GM12865 (cell line): Measurements from ENCODE around the gene ARHGAP44.

Source experiments
- DNase-seq: peaks from one replicate; pipeline ENCODE4 v3.0.0; 2010; ENCODE audit warnings: low read depth
- H3K4me3 ChIP-seq: 2 replicates; pipeline ENCODE4 v1.5.1; 2011; ENCODE audit warnings: mild to moderate bottlenecking, low read depth, low read length, control low read depth
- CTCF ChIP-seq: IDR thresholded peaks from 2 replicates; pipeline ENCODE4 v1.5.1; 2011; ENCODE audit warnings: low read length, control low read depth, low read depth, inconsistent platforms; ENCODE audit not compliant: insufficient read depth; ENCODE audit errors: missing control alignments

Gene ARHGAP44

GRCh38 chr17:12790249-12791106 is 1.2 kb downstream of the ARHGAP44 start:
- peak overlapping the region; percentile 56 for H3K4me3 ChIP-seq
- no peak for TF ChIP-seq CTCF
- no peak for DNase-seq

GRCh38 chr17:12794919-12795532 is 5.7 kb downstream of the ARHGAP44 start:
- DNase-seq: no peak
- no peak for TF ChIP-seq CTCF

GRCh38 chr17:12800855-12801365 is 11.6 kb downstream of the ARHGAP44 start:
- TF ChIP-seq CTCF: no peak
- no peak for DNase-seq
- no peak overlapping the region for H3K4me3 ChIP-seq

More at GRCh38 chr17:12794919-12795532, 5.7 kb downstream of the ARHGAP44 start:
- H3K4me3 ChIP-seq: no peak overlapping the region

- DNase-seq: no peak
- H3K4me3 ChIP-seq: no peak overlapping the region
- no peak for TF ChIP-seq CTCF
Measured at GRCh38 chr17:12806630-12807029, 17.3 kb downstream of the ARHGAP44 start.

- no peak for TF ChIP-seq CTCF
- DNase-seq: no peak
- H3K4me3 ChIP-seq: no peak overlapping the region
Measured at GRCh38 chr17:12808723-12809122, 19.4 kb downstream of the ARHGAP44 start.

GRCh38 chr17:12812877-12813276 is 23.6 kb downstream of the ARHGAP44 start:
- no peak overlapping the region for H3K4me3 ChIP-seq
- DNase-seq: no peak
- TF ChIP-seq CTCF: no peak

- no peak for TF ChIP-seq CTCF
- no peak overlapping the region for H3K4me3 ChIP-seq
- DNase-seq: no peak
Measured at GRCh38 chr17:12813664-12814063, 24.4 kb downstream of the ARHGAP44 start.
